Measurements from ENCODE around the gene SESTD1. TPM values are rescaled to one million over a fixed set of nuclear protein-coding genes. Genes with fewer than 3 reads are reported as not detected.

The SESTD1 gene
- total RNA-seq, 1 experiment from 2014 or later, result 208 TPM

DNA sequence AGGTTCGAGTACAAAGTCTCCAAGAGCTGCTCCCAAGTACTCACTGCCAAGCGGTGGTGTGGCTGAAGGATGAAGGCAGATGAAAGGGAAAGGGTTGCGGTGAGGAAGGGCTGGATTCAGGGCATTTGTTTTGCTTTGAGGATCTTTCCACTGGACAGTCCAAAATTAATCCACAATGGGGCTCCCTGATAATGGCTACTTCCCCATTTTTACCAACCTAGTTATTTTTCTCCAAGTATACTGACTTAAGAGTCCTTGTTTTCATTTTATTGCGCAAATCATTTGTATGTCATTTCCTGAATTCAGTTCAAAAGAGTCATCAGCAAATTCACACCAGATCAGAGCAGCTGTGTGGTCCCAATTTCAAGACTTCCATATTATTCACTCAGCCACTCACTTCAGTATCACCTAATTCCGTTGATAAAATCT, 464 bp upstream of the SESTD1 start:
- Histone ChIP-seq H3K36me3 (ENCODE audit: low read depth) (no peaks in the 10 kb centered on the region), H3K4me1 (replicated peaks; ENCODE audit: insufficient read depth) (peaks cover 77% of the 10 kb centered on the region), H3K9me2 (ENCODE audit: insufficient read depth) (no peaks in the 10 kb centered on the region), H3K4me3 (peak overlapping the region; percentile 95), H3K27me3 (ENCODE audit: insufficient read depth, low read depth) (no peaks in the 10 kb centered on the region), H3K79me2 (ENCODE audit: low read depth) (peaks cover 40% of the 10 kb centered on the region), H3F3A (ENCODE audit: insufficient read depth, low read depth) (peaks cover 43% of the 10 kb centered on the region), H4K20me1 (ENCODE audit: insufficient read depth) (no peaks in the 10 kb centered on the region), H3K4me2 (peak overlapping the region; percentile 81), H2AFZ (peak overlapping the region; percentile 81), H3K9me3 (ENCODE audit: insufficient read depth, low read depth) (no peaks in the 10 kb centered on the region), H3K27ac (peak overlapping the region; percentile 42)
- TSS peak; percentile 73 for BruUV-seq (replicated peaks)
- TF ChIP-seq EZH2 (IDR thresholded peaks at IDR 0.05; ENCODE audit: low read depth), result no peak
- ChIA-PET CTCF (no interaction called here), POLR2A (ENCODE audit: unreplicated experiment) (no interaction called here)
- peak in 1 of 2 experiments; percentile 78 for DNase-seq
- intact Hi-C loops (cut with micrococcal nuclease; ENCODE audit: unreplicated experiment), result loop anchor here (10.0 kb wide), 1 partner anchor 1190 kb away; the partner anchor contains the start of gene PDE11A

DNA sequence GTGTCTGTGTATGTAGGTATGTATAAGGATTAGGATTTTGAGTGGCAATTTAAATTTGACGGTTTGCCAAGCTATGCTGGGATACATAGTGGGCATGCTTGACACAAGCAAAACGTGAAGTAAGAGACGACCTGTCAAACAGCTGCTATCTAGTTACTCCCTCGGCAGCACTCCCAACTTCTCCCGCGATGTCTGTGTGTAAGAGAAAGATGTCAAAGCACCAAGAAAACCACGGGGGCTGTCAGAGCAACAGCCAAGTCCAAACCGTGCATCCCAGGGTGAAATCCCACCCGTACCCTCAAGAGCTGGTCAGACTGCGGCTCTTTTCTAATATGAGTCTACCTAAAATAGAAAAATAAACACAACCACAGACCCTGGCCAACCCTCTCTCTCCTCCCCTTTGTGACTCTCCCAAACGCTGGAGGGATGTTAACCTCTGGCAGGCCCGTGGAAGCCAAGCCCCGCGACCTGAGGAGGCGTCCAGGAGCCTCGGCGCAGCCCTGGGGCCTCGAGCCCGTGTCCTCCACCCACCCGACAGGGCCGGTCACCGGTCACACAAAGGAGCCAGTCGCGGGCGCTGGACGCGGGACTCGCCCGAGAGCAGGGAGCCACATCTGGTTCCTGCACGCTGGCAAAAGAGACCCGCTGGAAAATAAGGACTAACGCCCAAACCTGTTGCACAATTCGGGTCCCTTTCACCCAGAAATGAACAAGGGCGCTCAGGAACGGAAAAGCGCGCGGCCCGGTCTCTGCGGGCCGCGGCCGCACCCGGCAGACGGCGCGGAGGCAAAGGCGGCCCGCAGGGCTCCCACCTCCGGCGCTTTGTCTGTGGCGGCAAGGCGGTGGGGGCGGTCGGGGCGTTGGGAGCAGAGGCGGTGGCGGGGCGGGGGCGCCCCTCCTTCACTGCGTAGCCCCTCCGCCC, 925 bp downstream of the SESTD1 start:
- Histone ChIP-seq H2AFZ (peak overlapping the region; percentile 96), H3F3A (ENCODE audit: insufficient read depth, low read depth) (peaks cover 39% of the 10 kb centered on the region), H4K20me1 (ENCODE audit: insufficient read depth) (no peaks in the 10 kb centered on the region), H3K36me3 (ENCODE audit: low read depth) (no peaks in the 10 kb centered on the region), H3K4me2 (peak overlapping the region; percentile 81), H3K9me3 (ENCODE audit: insufficient read depth, low read depth) (no peaks in the 10 kb centered on the region), H3K79me2 (ENCODE audit: low read depth) (peaks cover 53% of the 10 kb centered on the region), H3K4me1 (replicated peaks; ENCODE audit: insufficient read depth) (peaks cover 66% of the 10 kb centered on the region), H3K4me3 (peak overlapping the region; percentile 95), H3K27me3 (ENCODE audit: insufficient read depth, low read depth) (no peaks in the 10 kb centered on the region), H3K9me2 (ENCODE audit: insufficient read depth) (no peaks in the 10 kb centered on the region), H3K27ac (peak overlapping the region; percentile 30)
- TF ChIP-seq, protein P1, sequence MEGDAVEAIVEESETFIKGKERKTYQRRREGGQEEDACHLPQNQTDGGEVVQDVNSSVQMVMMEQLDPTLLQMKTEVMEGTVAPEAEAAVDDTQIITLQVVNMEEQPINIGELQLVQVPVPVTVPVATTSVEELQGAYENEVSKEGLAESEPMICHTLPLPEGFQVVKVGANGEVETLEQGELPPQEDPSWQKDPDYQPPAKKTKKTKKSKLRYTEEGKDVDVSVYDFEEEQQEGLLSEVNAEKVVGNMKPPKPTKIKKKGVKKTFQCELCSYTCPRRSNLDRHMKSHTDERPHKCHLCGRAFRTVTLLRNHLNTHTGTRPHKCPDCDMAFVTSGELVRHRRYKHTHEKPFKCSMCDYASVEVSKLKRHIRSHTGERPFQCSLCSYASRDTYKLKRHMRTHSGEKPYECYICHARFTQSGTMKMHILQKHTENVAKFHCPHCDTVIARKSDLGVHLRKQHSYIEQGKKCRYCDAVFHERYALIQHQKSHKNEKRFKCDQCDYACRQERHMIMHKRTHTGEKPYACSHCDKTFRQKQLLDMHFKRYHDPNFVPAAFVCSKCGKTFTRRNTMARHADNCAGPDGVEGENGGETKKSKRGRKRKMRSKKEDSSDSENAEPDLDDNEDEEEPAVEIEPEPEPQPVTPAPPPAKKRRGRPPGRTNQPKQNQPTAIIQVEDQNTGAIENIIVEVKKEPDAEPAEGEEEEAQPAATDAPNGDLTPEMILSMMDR (conservative IDR thresholded peaks at IDR 0.05), result no peak
- no peak for TF ChIP-seq EZH2 (IDR thresholded peaks at IDR 0.05; ENCODE audit: low read depth)
- ChIA-PET POLR2A (ENCODE audit: unreplicated experiment) (interaction anchor here (0.6 to 1.0 kb wide), 3 partner anchors 25 to 458 kb away, joined by 3 to 13 read pairs (median 5); no protein-coding TSS in a partner anchor), CTCF (no interaction called here)
- no TSS peak for BruUV-seq (replicated peaks)
- intact Hi-C loops (cut with micrococcal nuclease; ENCODE audit: unreplicated experiment), result loop anchor here (1.0 to 10.0 kb wide), 3 partner anchors 45 to 1189 kb away; partner anchors contain the start of gene PDE11A
- peak; percentile 46 to 49 for DNase-seq

- CTCF ChIA-PET, result interaction anchor here (1.6 kb wide), 1 partner anchor 23 kb away, joined by 8 read pairs; no protein-coding TSS in a partner anchor
Measured at GRCh38 chr2:179263015-179263414, 1.6 kb downstream of the SESTD1 start.

More at GRCh38 chr2:179263015-179263414, 1.6 kb downstream of the SESTD1 start:
- POLR2A ChIA-PET (ENCODE audit: unreplicated experiment), result interaction anchor here (0.6 to 1.0 kb wide), 4 partner anchors 24 to 88 kb away, joined by 3 to 13 read pairs (median 4); no protein-coding TSS in a partner anchor
- peak in 1 of 2 experiments; percentile 87 for DNase-seq
- BruUV-seq (replicated peaks), result TSS peak; percentile 44
- Histone ChIP-seq H3F3A (ENCODE audit: insufficient read depth, low read depth) (peaks cover 32% of the 10 kb centered on the region), H4K20me1 (ENCODE audit: insufficient read depth) (no peaks in the 10 kb centered on the region), H3K79me2 (ENCODE audit: low read depth) (peaks cover 60% of the 10 kb centered on the region), H3K9me3 (ENCODE audit: insufficient read depth, low read depth) (no peaks in the 10 kb centered on the region), H3K4me3 (peak overlapping the region; percentile 95), H3K9me2 (ENCODE audit: insufficient read depth) (no peaks in the 10 kb centered on the region), H3K27me3 (ENCODE audit: insufficient read depth, low read depth) (no peaks in the 10 kb centered on the region), H3K36me3 (ENCODE audit: low read depth) (no peaks in the 10 kb centered on the region), H3K27ac (peak overlapping the region; percentile 30), H3K4me1 (replicated peaks; ENCODE audit: insufficient read depth) (peaks cover 59% of the 10 kb centered on the region), H2AFZ (peak overlapping the region; percentile 96), H3K4me2 (peak overlapping the region; percentile 81)
- no peak for TF ChIP-seq EZH2 (IDR thresholded peaks at IDR 0.05; ENCODE audit: low read depth)
- TF ChIP-seq, protein P1 (conservative IDR thresholded peaks at IDR 0.05), result no peak
- intact Hi-C loops (cut with micrococcal nuclease; ENCODE audit: unreplicated experiment), result loop anchor here (2.0 to 10.0 kb wide), 2 partner anchors 44 to 1188 kb away; partner anchors contain the start of gene PDE11A
